Fibroblast of villous mesenchyme (primary cell): Measurements from ENCODE around the gene ADRA2C. TPM values are rescaled to one million over a fixed set of nuclear protein-coding genes. Genes with fewer than 3 reads are reported as not detected.

Experiments used
- DNase-seq: peaks from one replicate; pipeline ENCODE4 v3.0.0-alpha.2; 2010; ENCODE audit warnings: low read depth
- H3K4me3 ChIP-seq: 2 replicates; pipeline ENCODE4 v1.5.1; 2011; ENCODE audit warnings: low read depth, mild to moderate bottlenecking, low read length
- CTCF ChIP-seq: IDR thresholded peaks from 2 replicates; pipeline ENCODE4 v1.5.1; 2012; ENCODE audit warnings: low read depth, mild to moderate bottlenecking, low read length; ENCODE audit not compliant: insufficient read depth
- total RNA-seq: library from RNA; depleted of rRNA; stranded (reverse); fragments of >200 nt; gene quantifications from 2 replicates; pipeline ENCODE4 v1.2.3, GENCODE V29; 2012

The ADRA2C gene
- total RNA-seq, 1 donor: 2.2 TPM

- no peak for TF ChIP-seq CTCF
- no peak for DNase-seq
- no peak overlapping the region for H3K4me3 ChIP-seq
These were observed 33.0 kb upstream of the ADRA2C start for GRCh38 chr4:3733195-3733594.

- DNase-seq: no peak
- TF ChIP-seq CTCF: no peak
- H3K4me3 ChIP-seq: no peak overlapping the region
These were observed 31.0 kb upstream of the ADRA2C start for GRCh38 chr4:3735196-3735595.

GRCh38 chr4:3736290-3736689 is 29.9 kb upstream of the ADRA2C start:
- no peak for DNase-seq
- no peak for TF ChIP-seq CTCF
- H3K4me3 ChIP-seq: no peak overlapping the region

- DNase-seq: no peak
- no peak for TF ChIP-seq CTCF
- no peak overlapping the region for H3K4me3 ChIP-seq
These were observed 29.4 kb upstream of the ADRA2C start for GRCh38 chr4:3736806-3737205.

- DNase-seq: no peak
- no peak overlapping the region for H3K4me3 ChIP-seq
- TF ChIP-seq CTCF: no peak
These were observed 26.6 kb upstream of the ADRA2C start for GRCh38 chr4:3739577-3739976.

GRCh38 chr4:3740256-3740655 is 25.9 kb upstream of the ADRA2C start:
- no peak for DNase-seq
- no peak overlapping the region for H3K4me3 ChIP-seq
- no peak for TF ChIP-seq CTCF

- H3K4me3 ChIP-seq: no peak overlapping the region
- DNase-seq: no peak
- TF ChIP-seq CTCF: no peak
These were observed 24.8 kb upstream of the ADRA2C start for GRCh38 chr4:3741217-3742011.
